ENCODE data around the gene RRH.
"Not testable (repeated sequence)": the region's sequence is repeated elsewhere in the genome, so short reads cannot be mapped to it uniquely, and the experiment has no call there.

The RRH gene

GRCh38 chr4:109846395-109847098 lies 18.8 kb downstream of the RRH start:
- DNase-seq (ENCODE audit: low read depth): no peak

GRCh38 chr4:109847896-109848442 lies 20.2 kb downstream of the RRH start, which contains the start of gene LRIT3:
Gene LRIT3, plus strand, starts transcription at chr4:109848107. Its CDS starts 95 bp downstream, at chr4:109848202.
- no peak for DNase-seq (ENCODE audit: low read depth)

GRCh38 chr4:109848501-109848900 lies 20.7 kb downstream of the RRH start:
- DNase-seq (ENCODE audit: low read depth): no peak

DNA sequence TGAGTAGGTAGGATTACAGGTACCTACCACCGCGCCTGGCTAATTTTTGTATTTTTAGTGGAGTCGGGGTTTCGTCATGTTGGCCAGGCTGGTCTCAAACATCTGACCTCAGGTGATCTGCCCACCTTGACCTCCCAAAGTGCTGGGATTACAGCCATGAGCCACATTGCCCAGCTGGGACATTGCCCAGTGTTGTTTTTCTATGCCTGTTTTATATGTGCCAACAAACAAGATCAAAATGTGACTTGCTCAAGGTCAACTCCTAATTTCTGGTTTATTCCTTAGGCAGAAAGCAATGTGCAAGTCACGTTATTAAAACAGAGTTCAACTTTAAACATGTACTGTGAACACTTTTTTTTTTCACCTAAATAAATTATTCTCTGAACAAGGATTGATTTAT lies 22.8 kb downstream of the RRH start:
- DNase-seq (ENCODE audit: low read depth): no peak

DNA sequence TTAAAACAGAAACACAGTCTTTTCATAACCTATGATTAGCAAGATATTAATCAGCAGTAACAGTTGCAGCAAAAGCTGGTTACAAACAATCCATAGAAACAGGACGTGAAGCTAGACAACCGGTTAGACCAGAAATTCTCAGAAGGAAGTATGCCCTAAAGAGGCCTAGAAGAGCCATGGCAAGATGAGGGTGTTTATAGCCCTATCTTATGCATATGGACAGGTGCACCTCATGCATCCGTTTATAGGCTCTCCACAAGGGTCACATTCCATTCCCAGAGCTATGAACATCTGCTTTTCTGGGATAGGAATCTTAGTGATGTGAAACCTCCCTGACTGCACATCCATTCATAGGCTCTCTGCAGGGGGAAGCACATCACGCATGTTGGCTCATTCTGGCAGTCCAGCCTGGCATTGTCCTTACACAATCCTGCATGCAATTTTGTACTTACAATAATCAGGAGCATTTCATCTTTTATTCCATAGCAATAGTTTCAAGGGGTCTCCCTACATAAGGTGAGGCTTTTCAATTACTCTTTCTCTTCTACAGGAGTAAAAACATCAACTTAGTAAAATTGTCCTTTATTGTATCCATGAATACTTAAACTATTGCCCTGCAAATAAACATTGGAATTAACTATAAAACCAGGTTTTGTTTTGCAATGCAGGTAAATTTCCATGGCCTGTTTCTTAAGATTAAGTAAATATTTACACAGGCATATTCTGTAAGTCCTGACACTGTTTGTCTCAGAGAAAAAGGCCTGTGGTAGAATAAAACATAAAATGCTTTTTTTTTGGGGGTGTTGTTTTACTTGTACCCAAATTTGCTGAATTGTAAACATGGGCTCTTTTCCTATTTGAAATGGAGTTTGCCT lies 31.9 kb downstream of the RRH start:
- DNase-seq (ENCODE audit: low read depth): not testable (repeated sequence)

- no peak for DNase-seq (ENCODE audit: low read depth)
Measured at GRCh38 chr4:109861271-109861670, 33.5 kb downstream of the RRH start.

DNA sequence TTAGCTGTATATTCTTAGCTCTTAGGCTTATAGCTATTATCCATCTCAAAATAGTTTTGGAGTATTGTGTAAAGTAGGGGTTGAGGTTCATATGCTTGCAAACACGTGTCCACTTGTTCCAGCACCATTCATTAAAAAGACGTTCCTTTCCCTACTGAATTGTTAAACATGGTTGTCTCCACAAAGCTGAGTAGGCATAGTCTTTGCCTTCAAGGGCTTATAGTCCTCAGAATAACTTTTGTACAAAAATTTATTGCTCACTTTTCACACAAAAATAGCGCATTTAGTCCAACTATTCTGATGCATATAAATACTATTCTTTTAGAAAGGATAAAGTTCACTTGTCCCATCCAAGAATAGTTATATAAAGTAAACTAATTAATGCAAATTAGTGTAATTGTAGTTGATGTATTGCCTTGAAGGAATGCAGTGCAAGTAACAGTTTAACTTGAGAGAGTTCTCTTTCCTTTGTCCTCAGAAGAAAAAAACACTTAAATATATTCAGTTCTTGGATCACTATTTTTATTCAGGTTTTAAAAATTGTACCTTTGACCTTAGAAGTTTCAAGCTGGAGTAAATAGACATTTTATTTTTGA lies 34.2 kb downstream of the RRH start:
- DNase-seq (ENCODE audit: low read depth): no peak

DNA sequence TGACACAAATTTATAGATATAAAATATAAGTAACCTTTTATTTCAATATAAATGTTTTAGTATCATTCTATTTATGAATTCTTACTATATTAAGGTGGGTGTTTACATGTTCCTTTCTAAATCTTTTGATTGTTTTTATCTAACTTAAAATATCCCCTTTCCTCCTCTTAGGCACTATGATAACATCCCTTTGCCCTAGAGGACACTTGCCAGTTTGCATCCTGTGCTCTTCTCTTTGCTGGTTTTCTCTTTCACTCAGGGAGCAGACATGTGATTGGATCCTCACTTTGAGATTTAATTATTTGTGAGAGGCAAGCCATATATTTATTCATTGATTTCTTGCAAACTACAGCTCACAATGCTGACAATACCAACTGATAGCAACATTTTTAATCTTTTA lies 36.4 kb downstream of the RRH start:
- no peak for DNase-seq (ENCODE audit: low read depth)

DNA sequence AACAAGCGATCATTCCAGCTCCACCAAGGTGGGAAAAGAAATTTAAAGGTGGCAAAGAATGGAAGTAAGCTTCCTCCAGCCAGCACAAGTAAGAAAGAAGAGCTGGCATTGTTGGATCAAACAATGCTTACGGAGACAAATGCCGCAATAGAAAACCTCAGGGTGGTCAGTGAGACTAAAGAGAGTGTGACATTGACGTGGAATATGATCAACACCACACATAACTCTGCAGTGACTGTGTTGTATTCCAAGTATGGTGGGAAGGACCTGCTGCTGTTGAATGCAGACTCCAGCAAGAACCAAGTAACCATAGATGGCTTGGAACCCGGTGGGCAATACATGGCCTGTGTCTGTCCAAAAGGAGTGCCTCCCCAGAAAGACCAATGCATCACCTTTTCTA lies 42.3 kb downstream of the RRH start:
- no peak for DNase-seq (ENCODE audit: low read depth)

GRCh38 chr4:109872065-109872464 lies 44.3 kb downstream of the RRH start:
- DNase-seq (ENCODE audit: low read depth): no peak

GRCh38 chr4:109872950-109873656 lies 45.3 kb downstream of the RRH start:
- no peak for DNase-seq (ENCODE audit: low read depth)

GRCh38 chr4:109873791-109874514 lies 46.2 kb downstream of the RRH start:
- DNase-seq (ENCODE audit: low read depth): no peak

DNA sequence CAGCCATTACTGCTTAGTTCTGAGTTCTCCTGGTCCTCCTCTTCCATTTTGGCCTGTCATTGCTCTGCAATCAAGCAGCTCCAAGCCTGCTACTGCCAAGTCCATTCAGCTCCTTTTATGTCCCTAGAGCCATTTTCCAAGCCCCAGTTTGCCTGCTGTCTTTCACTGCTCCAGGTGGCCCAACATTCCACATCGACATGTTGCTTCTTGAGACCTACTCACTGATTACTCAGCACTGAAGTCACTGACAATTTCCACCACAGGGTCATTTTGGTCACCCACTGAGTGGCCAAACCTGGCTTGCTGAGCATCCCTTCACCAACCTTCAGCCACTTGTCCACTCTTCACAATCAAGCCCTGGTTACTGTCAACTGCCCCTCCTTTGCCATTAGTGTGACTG lies 47.3 kb downstream of the RRH start:
- no peak for DNase-seq (ENCODE audit: low read depth)

DNA sequence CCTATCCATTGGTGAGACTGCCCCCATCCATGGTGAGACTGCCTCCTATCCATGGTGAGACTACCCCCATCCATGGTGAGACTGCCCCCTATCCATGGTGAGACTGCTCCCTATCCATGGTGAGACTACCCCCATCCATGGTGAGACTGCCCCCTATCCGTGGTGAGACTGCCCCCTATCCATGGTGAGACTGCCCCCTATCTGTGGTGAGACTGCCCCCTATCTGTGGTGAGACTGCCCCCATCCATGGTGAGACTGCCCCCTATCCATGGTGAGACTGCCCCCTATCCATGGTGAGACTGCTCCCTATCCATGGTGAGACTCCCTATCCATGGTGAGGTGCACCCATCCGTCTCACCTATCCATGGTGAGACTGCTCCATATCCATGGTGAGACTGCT lies 47.8 kb downstream of the RRH start:
- DNase-seq (ENCODE audit: low read depth): not testable (repeated sequence)

DNA sequence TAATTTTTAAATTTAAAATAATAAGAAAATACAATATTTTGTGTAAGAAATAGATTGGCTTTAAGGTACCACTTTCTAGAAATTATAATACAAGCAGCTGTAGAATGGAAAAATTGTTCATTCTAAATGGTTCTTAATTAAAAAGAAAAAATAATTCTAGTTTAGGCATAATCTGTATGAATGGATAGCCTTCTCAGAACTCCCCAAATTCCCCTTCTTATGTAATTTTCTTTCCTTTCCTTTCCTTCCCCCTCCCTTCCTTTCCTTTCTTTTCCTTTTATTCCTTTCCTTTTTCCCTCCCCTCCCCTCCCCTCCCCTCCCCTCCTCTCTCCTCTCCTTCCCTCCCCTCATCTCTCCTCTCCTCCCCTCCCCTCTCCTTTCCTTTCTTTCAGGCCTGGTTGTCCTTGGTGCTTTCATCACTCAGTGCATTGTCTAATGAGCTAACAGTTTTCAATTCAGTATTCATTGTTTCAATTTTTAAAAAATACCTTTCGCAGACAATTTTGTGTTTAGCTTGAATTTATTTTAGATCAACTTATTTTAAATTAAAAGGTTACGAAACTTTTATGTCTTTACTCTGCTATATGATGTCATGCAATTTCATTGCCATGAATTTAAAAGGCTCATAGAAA lies 49.0 kb downstream of the RRH start:
- DNase-seq (ENCODE audit: low read depth): no peak

DNA sequence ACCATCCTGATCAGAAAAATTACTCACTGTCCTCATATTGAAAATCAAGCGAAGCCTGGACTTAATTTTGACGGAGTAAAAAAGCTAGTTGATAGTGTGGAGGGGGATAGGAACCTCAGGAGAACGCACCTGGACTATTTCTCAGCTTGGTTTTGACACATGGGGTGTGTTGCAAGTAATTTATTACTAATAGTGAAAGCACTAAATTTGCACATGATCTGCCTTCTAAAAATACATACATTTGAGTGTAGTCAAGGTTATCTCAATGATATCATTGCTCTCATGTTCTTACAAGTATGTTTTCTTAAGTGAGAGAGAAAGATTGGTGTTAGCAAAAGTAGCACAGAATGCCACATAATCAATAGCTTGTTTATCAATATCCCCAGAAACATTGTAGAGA lies 49.6 kb downstream of the RRH start:
- DNase-seq (ENCODE audit: low read depth): no peak

DNA sequence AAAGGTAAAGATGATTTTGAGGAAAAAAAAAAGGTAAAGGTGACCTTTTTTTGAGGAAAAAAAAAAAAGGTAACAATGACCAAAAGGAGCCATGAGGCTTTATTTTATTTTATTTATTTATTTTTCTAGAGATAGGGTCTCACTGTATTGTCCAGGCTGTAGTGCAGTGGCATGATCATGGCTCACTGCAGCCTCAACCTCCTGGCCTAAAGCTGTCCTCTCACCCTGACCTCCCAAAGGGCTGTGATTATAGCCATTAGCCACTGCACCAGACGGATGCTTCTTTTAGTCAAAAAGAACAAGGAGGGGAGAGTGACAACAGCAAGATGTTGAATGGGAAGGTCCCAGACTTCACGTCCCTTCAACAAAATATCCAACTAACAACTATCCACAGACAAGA lies 50.6 kb downstream of the RRH start:
- no peak for DNase-seq (ENCODE audit: low read depth)

DNA sequence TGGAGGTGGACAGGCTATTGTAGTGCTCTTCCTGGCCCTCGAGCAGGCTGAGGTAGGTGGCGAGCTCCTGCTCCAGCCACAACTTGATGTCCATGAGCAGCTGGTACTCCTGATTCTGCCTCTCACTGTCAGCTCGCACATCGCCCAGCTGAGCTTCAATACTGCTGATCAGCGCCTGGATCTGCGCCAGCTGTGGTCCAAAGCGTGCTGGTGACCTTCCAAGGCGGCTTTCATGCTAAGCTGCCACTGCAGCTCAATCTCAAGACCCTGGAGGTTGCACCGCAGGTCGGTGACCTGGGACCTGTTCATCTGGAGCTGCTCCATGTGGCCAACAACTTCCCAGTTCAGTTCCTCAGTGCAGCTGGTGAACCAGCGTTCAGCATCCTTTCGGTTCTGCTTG lies 51.3 kb downstream of the RRH start:
- DNase-seq (ENCODE audit: low read depth): no peak

GRCh38 chr4:109879636-109880314 lies 52.0 kb downstream of the RRH start:
- DNase-seq (ENCODE audit: low read depth): no peak

GRCh38 chr4:109886303-109886702 lies 58.5 kb downstream of the RRH start:
- no peak for DNase-seq (ENCODE audit: low read depth)
